ENCODE results near the gene RFFL.
"Not testable (repeated sequence)": the region's sequence is repeated elsewhere in the genome, so short reads cannot be mapped to it uniquely, and the experiment has no call there.

Gene RFFL

GRCh38 chr17:35046740-35047283, 16.7 kb downstream of the RFFL start:
- no peak for DNase-seq

DNA sequence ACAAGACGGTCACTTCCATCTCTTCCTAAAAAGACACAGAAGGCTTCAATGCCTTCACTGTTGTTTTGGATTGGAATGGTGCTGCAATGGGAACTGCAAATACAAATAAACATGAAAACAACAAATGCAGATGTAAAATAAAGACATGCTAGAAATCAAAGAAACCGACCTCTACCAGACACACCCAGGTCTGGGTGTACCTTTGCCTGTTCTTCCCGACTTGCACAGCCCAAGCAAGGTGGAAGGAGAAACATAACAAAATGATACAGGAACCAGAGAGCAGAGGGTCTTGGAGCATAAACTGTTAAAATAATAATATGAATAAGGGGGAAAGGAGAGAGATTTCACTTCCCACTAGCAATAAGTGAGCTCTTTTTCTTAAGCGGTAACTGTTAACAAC, 17.3 kb downstream of the RFFL start:
- DNase-seq = no peak

GRCh38 chr17:35045458-35045979, 18.0 kb downstream of the RFFL start:
- DNase-seq = not testable (repeated sequence)

- no peak for DNase-seq
Measured at GRCh38 chr17:35044181-35044580, 19.3 kb downstream of the RFFL start.

- no peak for DNase-seq
Measured at GRCh38 chr17:35041390-35041789, 22.1 kb downstream of the RFFL start.

DNA sequence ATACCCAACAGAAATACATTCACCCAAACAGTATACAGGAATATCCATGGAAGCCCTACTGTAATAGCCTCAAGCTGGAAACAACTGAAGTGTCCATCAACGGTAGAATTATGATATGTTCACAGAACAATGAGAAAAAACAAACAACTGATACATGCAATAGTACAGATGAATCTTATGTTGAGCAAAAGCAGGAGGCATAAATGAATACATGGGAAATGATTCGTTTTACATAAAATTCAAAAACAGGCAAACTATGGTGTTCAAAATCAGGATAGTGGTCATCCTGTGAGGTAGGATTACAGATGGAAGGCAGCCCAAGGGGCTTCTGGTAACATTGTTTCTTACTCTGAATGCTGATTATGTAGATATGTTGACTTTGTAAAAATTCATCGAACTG, 25.1 kb downstream of the RFFL start:
- no peak for DNase-seq

DNA sequence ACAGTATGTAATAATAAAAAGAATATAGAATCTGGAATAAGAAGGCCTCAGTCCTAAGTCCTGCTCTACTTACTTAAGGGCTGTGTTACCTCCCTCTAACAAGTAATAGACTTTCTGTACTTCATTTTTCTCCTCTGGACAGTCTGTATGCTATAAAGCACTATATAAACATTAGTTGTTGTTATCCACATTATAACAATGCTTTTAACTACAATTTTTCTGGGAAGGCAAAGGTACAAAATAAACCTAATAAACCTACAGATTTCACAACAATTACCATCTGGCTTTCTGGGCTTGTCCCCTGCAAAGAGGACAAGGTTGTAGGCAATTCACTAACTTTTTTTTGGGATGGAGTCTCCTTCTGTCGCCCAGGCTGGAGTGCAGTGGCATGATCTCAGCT, 32.7 kb downstream of the RFFL start:
- DNase-seq = no peak

- no peak for DNase-seq
Measured at GRCh38 chr17:35028531-35029262, 34.8 kb downstream of the RFFL start.

- DNase-seq = not testable (repeated sequence)
Measured at GRCh38 chr17:35028097-35028496, 35.4 kb downstream of the RFFL start.

DNA sequence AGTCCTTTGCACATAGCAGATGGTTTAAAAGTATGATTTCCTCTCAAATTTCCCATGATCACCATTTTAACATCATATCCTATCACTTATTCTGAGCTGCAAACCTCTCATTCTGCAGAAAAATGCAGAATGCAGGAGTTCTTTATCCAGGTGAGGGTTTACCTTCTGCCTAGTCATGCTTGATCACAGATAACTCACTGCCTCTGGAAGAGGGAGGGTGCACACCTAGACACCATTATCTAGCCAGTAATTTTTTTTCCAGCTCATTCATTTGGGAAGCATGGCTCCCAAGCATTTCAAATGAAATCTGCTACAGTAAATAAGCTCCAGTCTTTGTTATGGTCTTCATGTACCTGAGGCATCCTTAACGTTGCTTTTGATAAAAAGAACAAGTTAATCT, 38.0 kb downstream of the RFFL start:
- DNase-seq = no peak

DNA sequence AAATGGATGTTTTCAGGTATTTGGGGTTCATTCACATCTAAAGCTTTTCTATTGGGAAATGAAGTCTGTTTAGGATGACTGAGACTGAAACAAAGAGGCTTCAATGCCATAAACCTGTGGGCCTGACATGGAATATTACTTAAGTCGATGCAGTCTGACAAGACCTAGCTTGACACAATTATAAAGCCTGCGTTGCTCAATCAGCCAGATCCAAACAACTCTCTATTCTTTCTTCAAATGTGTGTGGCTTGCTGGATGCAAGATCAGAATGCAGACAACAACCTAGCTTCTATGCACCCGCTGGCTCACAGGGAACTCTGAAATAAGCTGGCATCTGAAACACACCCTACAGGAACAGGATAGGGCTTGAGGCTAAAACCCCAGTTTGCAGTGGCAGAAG, 40.0 kb downstream of the RFFL start:
- no peak for DNase-seq

DNA sequence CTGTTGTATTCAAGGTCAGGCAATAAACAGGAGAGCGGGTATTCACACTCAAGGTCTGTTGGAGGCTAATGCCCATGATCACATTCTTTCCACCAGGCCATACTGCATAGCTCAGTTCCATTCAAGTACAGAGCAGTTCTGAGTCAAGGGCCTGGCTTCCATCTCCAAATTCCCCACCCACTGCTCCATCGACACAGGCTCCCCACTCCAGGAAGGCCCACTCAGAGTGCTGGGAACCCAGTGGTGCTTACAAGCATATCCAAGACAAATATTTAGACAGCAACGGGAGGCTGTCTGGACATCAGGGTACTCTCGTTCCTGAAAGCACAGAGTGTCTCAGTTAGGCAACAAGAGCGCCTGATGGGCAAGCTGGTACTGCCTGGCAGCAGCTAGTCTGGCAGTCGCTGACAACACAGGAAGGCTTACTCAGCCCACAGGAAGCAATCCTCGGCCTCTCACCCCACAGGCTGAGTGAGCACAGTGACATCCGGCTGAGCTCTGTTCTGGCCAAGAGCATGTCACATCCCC, 40.9 kb downstream of the RFFL start:
- DNase-seq = no peak

- no peak for DNase-seq
Measured at GRCh38 chr17:35021520-35022380, 41.8 kb downstream of the RFFL start.

DNA sequence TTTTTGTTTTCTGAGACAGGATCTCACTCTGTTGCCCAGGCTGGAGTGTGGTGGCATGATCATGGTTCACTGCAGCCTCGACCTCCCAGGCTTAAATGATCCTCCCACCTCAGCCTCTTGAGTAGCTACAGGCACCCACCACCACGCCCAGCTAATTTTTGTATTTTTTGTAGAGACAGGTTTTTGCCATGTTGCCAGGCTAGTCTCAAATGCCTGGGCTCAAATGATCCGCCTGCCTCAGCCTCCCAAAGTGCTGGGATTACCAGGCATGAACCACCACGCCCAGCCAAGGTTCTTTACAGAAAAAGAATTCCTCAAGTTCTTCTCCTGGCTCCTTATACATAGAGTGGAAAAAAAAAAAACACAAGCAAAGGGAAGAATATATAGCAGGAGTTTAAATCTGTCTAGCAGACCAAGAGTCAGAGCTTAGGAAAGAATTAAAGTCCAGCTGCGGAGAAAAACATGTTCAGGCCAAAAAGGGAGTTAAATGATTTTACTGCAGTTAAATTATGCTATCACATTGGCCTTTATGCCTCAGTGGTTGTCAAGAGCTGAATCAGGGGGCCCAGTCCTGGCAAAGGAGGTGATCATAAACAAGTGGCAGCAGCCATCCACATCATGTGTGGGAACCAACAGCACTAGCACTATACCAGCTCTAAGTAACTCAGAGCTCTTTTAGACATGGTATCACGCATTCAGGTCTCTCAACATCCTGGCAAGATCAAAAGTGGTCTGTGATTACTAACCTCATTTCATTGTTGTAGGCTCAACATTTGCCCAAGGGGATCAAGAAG, 43.9 kb downstream of the RFFL start:
- DNase-seq = no peak

DNA sequence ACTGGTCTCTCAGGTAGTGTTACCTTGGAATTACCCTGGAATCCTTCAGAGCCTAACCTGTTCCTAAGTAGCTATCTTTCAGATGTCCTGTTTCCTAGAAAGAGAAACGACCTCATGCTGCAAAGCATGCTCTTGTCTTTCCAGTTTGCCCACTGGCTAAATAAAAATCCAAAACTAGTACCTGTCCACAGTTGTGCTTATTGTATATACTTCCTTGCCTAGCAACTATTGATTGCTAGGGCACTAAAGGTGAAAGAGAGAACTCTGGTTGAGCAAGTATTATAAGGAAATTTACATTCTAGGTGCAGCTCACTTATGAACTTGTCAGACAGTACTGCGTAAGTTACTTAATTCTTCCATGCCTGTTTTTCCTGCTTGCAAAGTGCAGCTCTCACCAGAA, 44.7 kb downstream of the RFFL start:
- DNase-seq = no peak

DNA sequence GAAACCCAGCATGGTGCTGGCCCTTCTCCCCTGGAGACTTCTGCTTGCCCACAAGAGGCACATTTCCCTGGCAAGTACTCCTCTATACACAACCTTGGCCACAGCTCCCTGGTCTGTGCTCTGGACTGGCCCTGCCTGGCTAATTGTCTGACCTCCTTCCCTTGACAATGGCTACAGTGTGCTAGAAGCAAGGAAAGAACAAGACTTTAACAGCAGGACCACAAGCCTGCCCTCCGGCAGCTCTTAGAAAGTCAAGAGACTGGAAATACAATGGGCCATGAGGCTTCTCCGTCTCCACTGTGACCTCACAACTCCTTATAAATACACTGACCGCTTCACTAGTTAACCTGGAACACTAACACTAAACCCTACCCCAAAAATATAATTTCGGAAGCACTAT, 46.5 kb downstream of the RFFL start:
- DNase-seq = no peak

GRCh38 chr17:35016369-35016768, 47.1 kb downstream of the RFFL start:
- no peak for DNase-seq

GRCh38 chr17:35011671-35012216, 51.8 kb downstream of the RFFL start:
- no peak for DNase-seq

DNA sequence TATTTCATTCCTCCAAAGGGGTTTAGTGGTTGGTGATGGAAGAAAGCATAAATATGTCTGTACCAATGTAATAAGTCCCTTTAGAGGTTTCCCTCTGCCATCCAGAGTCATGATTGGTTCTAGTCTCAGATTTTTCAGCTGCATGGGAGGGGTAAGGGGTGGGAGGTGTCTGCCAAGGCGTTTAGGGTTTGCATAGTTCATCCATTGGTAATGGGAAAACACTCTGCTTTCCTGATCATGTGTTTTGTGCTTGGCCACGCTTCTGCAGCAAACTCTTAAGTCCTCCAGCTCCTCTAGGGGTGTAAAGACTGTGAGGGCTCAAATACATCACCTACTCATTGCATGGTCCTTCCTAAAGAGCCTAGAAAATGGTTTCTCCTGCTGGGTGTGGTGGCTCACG, 53.4 kb downstream of the RFFL start:
- DNase-seq = no peak

GRCh38 chr17:35006961-35007360, 56.5 kb downstream of the RFFL start:
- DNase-seq = no peak

DNA sequence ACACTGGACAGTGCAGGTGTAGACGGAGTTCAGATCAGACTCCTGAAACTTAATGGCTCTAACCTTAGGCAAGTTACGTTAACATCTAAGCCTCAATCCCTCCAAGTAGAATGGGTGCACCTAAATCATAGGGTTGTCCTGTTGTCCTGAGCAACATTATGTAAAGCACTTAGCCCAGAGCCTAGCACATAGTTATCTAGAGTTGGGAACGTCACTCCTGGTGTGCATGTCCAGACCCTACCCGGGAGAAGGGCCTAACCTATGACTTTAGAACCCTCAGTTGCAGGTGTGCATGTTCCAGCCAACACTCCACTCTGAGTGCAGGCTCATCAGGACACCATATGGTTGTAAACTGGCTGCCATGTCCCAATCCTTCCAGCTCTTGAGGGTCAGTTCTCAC, 57.2 kb downstream of the RFFL start:
- DNase-seq = no peak

GRCh38 chr17:35003778-35004177, 59.7 kb downstream of the RFFL start:
- no peak for DNase-seq

Data from NCI-H1048 (cell line).